Measurements from ENCODE around the gene DLGAP1.

GRCh38 chr18:3647636-3648035 lies 807.5 kb downstream of the DLGAP1 start:
- TF ChIP-seq POLR2A (IDR thresholded peaks at IDR 0.05) (no peak), POLR2AphosphoS5 (IDR thresholded peaks at IDR 0.05) (no peak), CTCF (IDR thresholded peaks at IDR 0.05) (no peak), EP300 (IDR thresholded peaks at IDR 0.05) (no peak)
